SK-N-SH treated with all-trans-retinoic acid at 6 μM for 48 hours (cell line): ENCODE data around the gene SLC4A3.
A peak's percentile ranks its signal among the peaks of the same experiment; 100 is the strongest.

Experiments used
- ATAC-seq: fragments of 200-7000 bp; cut with Tn5 transposase; 3 replicates; pipeline ENCODE4 v1.9.1; 2020; ENCODE audit warnings: mild to moderate bottlenecking, moderate library complexity
- ARNTL ChIP-seq: fragments of 450-650 bp; formaldehyde crosslinking; IDR thresholded peaks from 2 replicates; pipeline ENCODE4 v1.5.0; 2020; ENCODE audit warnings: low read depth, mild to moderate bottlenecking, moderate library complexity, borderline replicate concordance
- BACH2 ChIP-seq: fragments of 250-450 bp; sonication (Bioruptor Pico); IDR thresholded peaks from 2 replicates; pipeline ENCODE4 v1.9.0; 2021; ENCODE audit warnings: mild to moderate bottlenecking, borderline replicate concordance
- CREB5 ChIP-seq: fragments of 250-450 bp; sonication (Bioruptor Pico); IDR thresholded peaks from 2 replicates; pipeline ENCODE4 v1.5.1; 2020; ENCODE audit warnings: low read depth, mild to moderate bottlenecking, moderate library complexity
- CSDC2 ChIP-seq: fragments of 250-450 bp; sonication (Bioruptor Pico); IDR thresholded peaks from 2 replicates; pipeline ENCODE4 v1.5.0; 2020; ENCODE audit warnings: mild to moderate bottlenecking, moderate library complexity
- CSRNP3 ChIP-seq: fragments of 250-450 bp; sonication (Bioruptor Pico); IDR thresholded peaks from 2 replicates; pipeline ENCODE4 v1.5.1; 2021; ENCODE audit warnings: mild to moderate bottlenecking, moderate library complexity
- ESRRG ChIP-seq: fragments of 250-450 bp; sonication (Bioruptor Pico); IDR thresholded peaks from 2 replicates; pipeline ENCODE4 v1.6.1; 2021; ENCODE audit warnings: mild to moderate bottlenecking
- ISL1 ChIP-seq: fragments of 250-450 bp; sonication (Bioruptor Pico); IDR thresholded peaks from 2 replicates; pipeline ENCODE4 v2.1.2; 2022; ENCODE audit warnings: mild to moderate bottlenecking, moderate library complexity
- OSR1 ChIP-seq: fragments of 250-450 bp; sonication (Bioruptor Pico); IDR thresholded peaks from 2 replicates; pipeline ENCODE4 v1.8.0; 2022; ENCODE audit warnings: moderate library complexity, mild to moderate bottlenecking, inconsistent platforms
- PATZ1 ChIP-seq: fragments of 250-450 bp; sonication (Bioruptor Pico); IDR thresholded peaks from 2 replicates; pipeline ENCODE4 v1.8.0; 2020; ENCODE audit warnings: mild to moderate bottlenecking, moderate library complexity, borderline replicate concordance
- POU6F1 ChIP-seq: fragments of 250-450 bp; sonication (Bioruptor Pico); IDR thresholded peaks from 2 replicates; pipeline ENCODE4 v1.8.0; 2021; ENCODE audit warnings: low read depth, mild to moderate bottlenecking, moderate library complexity, borderline replicate concordance
- PPARA ChIP-seq: fragments of 250-450 bp; sonication (Bioruptor Pico); IDR thresholded peaks from 2 replicates; pipeline ENCODE4 v1.5.0; 2020; ENCODE audit warnings: mild to moderate bottlenecking, borderline replicate concordance
- RARB ChIP-seq: fragments of 250-450 bp; sonication (Bioruptor Pico); IDR thresholded peaks from 2 replicates; pipeline ENCODE4 v1.8.0; 2021; ENCODE audit warnings: mild to moderate bottlenecking, moderate library complexity
- SNAI2 ChIP-seq: fragments of 250-450 bp; sonication (Bioruptor Pico); IDR thresholded peaks from 2 replicates; pipeline ENCODE4 v1.5.0; 2020; ENCODE audit warnings: mild to moderate bottlenecking, moderate library complexity
- TCF4 ChIP-seq: fragments of 250-450 bp; sonication (Bioruptor Pico); IDR thresholded peaks from 2 replicates; pipeline ENCODE4 v1.8.0; 2021; ENCODE audit warnings: mild to moderate bottlenecking, moderate library complexity, borderline replicate concordance
- TOX ChIP-seq: fragments of 250-450 bp; sonication (Bioruptor Pico); IDR thresholded peaks from 2 replicates; pipeline ENCODE4 v1.8.0; 2021; ENCODE audit warnings: mild to moderate bottlenecking, moderate library complexity, borderline replicate concordance
- ZC3H10 ChIP-seq: fragments of 250-450 bp; sonication (Bioruptor Pico); IDR thresholded peaks from 2 replicates; pipeline ENCODE4 v1.5.1; 2021; ENCODE audit warnings: mild to moderate bottlenecking, moderate library complexity
- ZFP3 ChIP-seq: fragments of 250-450 bp; sonication (Bioruptor Pico); IDR thresholded peaks from 2 replicates; pipeline ENCODE4 v1.5.0; 2020; ENCODE audit warnings: mild to moderate bottlenecking, moderate library complexity
- ZFP30 ChIP-seq: fragments of 450-650 bp; formaldehyde crosslinking; IDR thresholded peaks from 2 replicates; pipeline ENCODE4 v1.5.0; 2022; ENCODE audit warnings: mild to moderate bottlenecking, moderate library complexity
- ZNF565 ChIP-seq: fragments of 450-650 bp; formaldehyde crosslinking; conservative IDR thresholded peaks from 2 replicates; pipeline ENCODE4 v1.5.0; 2020; ENCODE audit warnings: low read depth, mild to moderate bottlenecking, moderate library complexity
- ZNF70 ChIP-seq: fragments of 450-650 bp; formaldehyde crosslinking; IDR thresholded peaks from 2 replicates; pipeline ENCODE4 v1.5.0; 2020; ENCODE audit warnings: mild to moderate bottlenecking, moderate library complexity
- ZNF8 ChIP-seq: fragments of 450-650 bp; formaldehyde crosslinking; IDR thresholded peaks from 2 replicates; pipeline ENCODE4 v1.5.0; 2020; ENCODE audit warnings: mild to moderate bottlenecking, moderate library complexity

The SLC4A3 gene

GRCh38 chr2:219596954-219597551, 30.4 kb upstream of the SLC4A3 start:
- TF ChIP-seq ZFP30, result no peak
- TF ChIP-seq BACH2 (CRISPR knock-in tag), result no peak
- TF ChIP-seq OSR1 (CRISPR knock-in tag), result no peak
- TF ChIP-seq CREB5 (CRISPR knock-in tag), result no peak
- no peak for TF ChIP-seq SNAI2 (CRISPR knock-in tag)
- TF ChIP-seq ESRRG (CRISPR knock-in tag), result no peak
- no peak for TF ChIP-seq ZNF8 (CRISPR knock-in tag)
- TF ChIP-seq ZNF565 (CRISPR knock-in tag), result no peak
- no peak for TF ChIP-seq PPARA (CRISPR knock-in tag)
- no peak for TF ChIP-seq CSDC2
- TF ChIP-seq TOX (CRISPR knock-in tag), result no peak
- no peak for TF ChIP-seq ARNTL (CRISPR knock-in tag)
- TF ChIP-seq TCF4 (CRISPR knock-in tag), result no peak
- TF ChIP-seq ZFP3 (CRISPR knock-in tag), result no peak
- TF ChIP-seq POU6F1, result no peak
- TF ChIP-seq ZNF70, result no peak
- TF ChIP-seq ZC3H10 (CRISPR knock-in tag), result no peak
- no peak for TF ChIP-seq PATZ1 (CRISPR knock-in tag)
- ATAC-seq, result peak; percentile 22

- ATAC-seq, result peak; percentile 95
- no peak for TF ChIP-seq CSDC2
- no peak for TF ChIP-seq ZNF565 (CRISPR knock-in tag)
- TF ChIP-seq ZFP3 (CRISPR knock-in tag), result no peak
- TF ChIP-seq ISL1 (CRISPR knock-in tag), result no peak
- peak; percentile 33; the same call in 1 of the 2 replicates for TF ChIP-seq PATZ1 (CRISPR knock-in tag)
These were observed 29.7 kb upstream of the SLC4A3 start, which contains the start of gene STK11IP for GRCh38 chr2:219597552-219598307. Gene STK11IP, plus strand, starts transcription at chr2:219597857. Its CDS starts 263 bp downstream, at chr2:219598120.

- TF ChIP-seq BACH2 (CRISPR knock-in tag) (no peak), ZC3H10 (CRISPR knock-in tag) (no peak), ZFP3 (CRISPR knock-in tag) (no peak), ARNTL (CRISPR knock-in tag) (no peak), POU6F1 (no peak), ZNF565 (CRISPR knock-in tag) (no peak), ESRRG (CRISPR knock-in tag) (no peak), CSRNP3 (CRISPR knock-in tag) (no peak), ISL1 (CRISPR knock-in tag) (no peak), RARB (no peak), ZNF70 (no peak), ZNF8 (CRISPR knock-in tag) (no peak), TOX (CRISPR knock-in tag) (no peak), TCF4 (CRISPR knock-in tag) (no peak), ZFP30 (no peak)
- no peak for ATAC-seq
These were observed 28.9 kb upstream of the SLC4A3 start for GRCh38 chr2:219598308-219599078.
